Suprapubic skin (tissue), 4 donors: Measurements from ENCODE around the gene BORCS6.

ENCODE experiments used
- CTCF ChIP-seq, 2 donors: fragments of 200-600 bp in 1 of 2; fragments of 450-650 bp in 1 of 2; sonication (generic) in 1 of 2; IDR thresholded peaks; one replicate each; pipeline ENCODE4 v1.5.1; 2016 to 2019; ENCODE audit warnings: antibody characterized with exemption in 2 of 2, mild to moderate bottlenecking in 1 of 2, moderate library complexity in 1 of 2
- EP300 ChIP-seq: sonication (generic); formaldehyde crosslinking; IDR thresholded peaks from one replicate; pipeline ENCODE4 v1.6.1; 2017; ENCODE audit warnings: antibody characterized with exemption
- POLR2A ChIP-seq, 2 donors: fragments of 450-650 bp; IDR thresholded peaks; one replicate each; pipeline ENCODE4 v1.6.1; 2017; ENCODE audit warnings: antibody characterized with exemption in 2 of 2, mild to moderate bottlenecking in 2 of 2, moderate library complexity in 2 of 2
- POLR2AphosphoS5 ChIP-seq, 3 donors: sonication (generic); formaldehyde crosslinking; IDR thresholded peaks; one replicate each; pipeline ENCODE4 v1.6.1; 2017; ENCODE audit warnings: antibody characterized with exemption in 3 of 3

GRCh38 chr17:8141741-8142140 is 48.2 kb downstream of the BORCS6 start:
- TF ChIP-seq POLR2AphosphoS5 (IDR thresholded peaks at IDR 0.05) (no peak), POLR2A (IDR thresholded peaks at IDR 0.05) (no peak), CTCF (IDR thresholded peaks at IDR 0.05) (no peak), EP300 (no peak)
